UCSD-AML1 (cell line): ENCODE data around the gene CRYBB1.

Source experiments
- DNase-seq: peaks from one replicate; lab custom pipeline; 2025; ENCODE audit not compliant: unreplicated experiment; lab: John Stamatoyannopoulos, UW

CRYBB1 gene

DNA sequence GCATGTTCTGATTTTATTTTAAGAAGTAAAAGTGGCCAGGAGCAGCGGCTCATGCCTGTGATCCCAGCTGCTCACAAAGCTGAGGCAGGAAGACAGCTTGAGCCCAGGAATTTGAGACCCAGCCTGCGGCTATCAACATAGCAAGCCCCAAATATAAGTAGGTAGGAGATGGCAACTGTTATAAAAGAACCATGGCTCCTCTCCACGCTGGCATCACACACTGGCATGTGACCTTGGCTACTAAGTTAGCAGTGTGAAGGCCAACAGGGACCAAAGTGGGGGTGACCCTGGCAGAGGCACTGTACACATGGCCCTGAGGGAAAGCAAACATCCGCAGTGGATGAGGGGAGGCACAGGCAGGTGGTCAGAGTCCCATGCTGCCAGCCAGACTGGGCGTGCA lies 60.9 kb downstream of the CRYBB1 start:
- DNase-seq: no peak

DNA sequence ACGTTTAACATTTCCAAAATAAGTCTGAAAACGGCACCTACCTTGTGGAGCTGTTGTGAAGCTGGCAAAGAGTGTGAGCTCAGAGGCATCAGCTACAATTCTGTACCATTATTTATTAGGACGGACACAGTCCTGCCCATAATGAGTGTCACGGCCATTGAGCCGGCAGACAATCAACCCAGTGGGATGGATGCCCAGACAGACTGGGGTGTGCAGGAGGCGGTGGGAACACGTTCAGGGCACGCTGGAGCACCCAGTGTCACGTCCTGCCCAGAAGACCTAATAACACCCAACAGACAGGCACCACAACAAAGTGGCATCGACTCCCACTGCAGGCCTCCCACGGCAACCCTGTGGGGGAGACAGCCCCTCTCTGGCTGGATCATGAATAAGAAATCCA lies 62.3 kb downstream of the CRYBB1 start:
- DNase-seq: no peak

DNA sequence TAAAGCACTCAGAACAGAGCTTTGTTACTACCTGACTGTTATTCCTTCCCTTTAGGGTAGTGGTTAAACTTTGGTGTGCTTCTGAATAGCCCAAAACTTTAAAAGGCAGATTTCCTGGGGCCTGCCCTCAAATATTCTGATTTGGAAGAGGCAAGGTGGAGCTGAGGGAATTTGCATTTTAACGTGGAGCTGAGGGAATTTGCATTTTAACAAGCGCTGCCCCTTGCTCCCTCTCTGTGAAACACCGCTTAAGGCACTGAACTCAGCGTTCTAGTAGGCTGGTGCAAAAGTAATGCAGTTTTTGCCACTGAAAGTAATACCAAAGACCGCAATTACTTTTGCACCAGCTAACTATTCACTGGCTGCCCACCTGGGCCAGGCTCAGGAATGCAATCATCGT lies 62.9 kb downstream of the CRYBB1 start:
- DNase-seq: no peak

DNA sequence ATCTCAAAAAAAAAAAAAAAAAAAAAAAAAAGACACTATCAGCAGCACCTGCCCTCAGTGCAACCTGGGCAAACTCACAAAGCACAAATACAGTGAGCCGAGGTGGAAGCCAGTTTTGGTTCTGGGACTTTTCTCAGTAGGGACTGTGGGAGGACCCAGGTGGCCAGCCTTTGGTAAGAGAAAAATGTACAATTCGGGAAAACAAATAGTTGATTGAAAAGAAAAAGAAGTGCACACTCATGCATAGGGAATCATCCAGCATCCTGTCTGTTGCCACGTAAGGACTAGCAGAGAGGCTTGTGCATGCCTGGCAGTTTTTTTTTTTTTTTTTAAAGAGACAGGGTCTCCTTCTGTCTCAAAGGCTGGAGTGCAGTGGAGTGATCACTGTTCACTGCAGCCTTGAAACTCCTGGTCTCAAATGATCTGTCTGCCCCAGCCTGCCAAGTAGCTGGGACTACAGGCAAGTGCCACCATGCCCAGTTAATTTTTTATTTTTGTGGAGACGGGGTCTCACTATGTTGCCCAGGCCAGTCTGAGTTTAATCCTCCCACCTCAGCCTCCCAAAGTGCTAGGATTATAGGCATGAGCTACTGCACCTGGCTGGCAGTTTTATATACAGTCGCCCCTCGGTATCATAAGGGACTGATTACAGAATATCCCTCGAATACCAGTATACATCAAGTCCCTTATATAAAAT lies 64.6 kb downstream of the CRYBB1 start:
- no peak for DNase-seq

DNA sequence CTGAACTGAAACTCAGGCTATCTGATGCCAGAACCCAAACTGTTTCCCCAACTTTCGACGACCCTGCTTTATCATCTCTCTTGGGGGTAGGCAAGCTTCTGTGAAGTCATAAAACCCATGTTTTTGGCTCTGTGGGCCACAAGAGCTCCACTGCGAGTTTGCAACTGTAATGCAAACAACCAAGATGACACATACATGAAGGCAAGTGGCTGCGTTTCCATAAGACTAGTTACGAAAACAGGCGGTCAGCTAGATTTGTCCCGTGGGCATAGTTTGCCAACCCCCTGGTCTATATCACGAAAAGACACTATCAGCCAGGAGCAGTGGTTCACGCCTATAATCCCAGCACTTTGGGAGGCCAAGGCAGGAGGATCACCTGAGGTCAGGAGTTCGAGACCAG lies 65.4 kb downstream of the CRYBB1 start:
- DNase-seq: no peak

DNA sequence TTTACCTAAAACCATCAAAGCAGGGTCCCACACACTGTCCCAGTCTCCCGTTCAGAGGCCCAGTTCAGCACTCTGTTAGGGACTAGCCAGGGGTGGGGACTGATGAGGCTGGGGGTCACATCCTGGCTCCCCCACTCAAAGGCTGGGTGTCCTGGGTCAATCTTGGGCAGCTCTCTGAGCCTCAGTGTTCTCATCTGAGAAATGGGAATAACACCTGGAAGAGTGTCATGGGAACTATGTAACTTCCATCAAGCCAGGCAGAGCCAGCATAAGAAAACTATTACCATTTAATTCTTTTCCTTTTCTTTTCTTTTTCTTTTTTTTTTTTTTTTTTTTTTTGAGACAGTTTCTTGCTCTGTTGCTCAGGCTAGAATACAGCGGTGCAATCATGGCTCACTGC lies 66.3 kb downstream of the CRYBB1 start:
- DNase-seq: no peak

DNA sequence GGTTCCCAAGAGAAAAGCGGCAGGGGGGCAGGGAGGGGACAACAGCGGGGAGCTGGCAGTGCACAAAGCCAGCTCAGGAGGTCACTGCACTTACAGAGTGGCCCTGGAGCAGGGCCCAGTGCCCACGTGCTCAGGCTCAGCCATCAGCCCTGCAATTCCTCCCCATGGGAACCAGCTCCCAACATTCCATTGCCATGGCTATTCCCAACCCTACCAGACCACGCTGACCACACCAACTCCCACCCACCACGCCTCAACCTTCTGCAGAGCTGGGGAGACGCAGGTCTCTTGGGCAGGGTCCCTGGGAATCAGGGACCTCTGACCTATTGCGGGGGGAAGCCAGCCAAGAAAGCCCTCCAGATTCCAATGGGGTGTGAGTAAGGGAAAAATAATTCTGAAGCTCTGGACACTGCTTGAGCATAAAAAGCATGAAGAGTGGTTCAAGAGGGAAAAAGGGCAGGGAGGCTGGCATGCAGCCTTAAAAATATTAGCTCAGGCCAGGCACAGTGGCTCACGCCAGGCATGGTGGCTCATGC lies 67.3 kb downstream of the CRYBB1 start:
- DNase-seq: no peak

DNA sequence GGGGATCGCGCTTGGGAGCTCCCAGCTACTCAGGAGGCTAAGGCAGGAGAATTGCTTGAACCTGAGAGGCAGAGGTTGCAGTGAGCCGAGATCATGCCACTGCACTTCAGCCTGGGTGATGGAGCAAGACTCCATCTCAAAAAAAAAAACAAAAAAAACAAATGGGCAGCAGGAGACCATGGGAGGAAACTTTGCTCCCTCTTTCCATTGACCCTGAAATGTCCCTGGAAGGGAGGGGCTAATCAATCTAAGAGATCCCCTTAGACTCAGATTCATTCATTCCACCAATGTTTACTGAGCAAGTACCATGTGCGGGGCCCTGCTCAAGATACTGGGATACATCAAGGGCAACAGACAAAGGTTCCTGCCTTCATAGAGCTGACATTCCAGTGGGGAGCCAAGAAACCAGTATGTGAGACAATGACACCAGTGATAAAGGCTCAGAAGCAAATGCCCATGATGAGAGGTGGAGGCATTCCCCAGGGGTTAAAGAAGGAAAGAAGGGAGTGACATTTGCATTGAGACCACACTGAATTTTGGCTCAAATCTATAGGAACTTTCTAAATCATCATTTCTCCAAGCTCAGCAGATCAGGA lies 67.8 kb downstream of the CRYBB1 start:
- DNase-seq: no peak
